Measurements from ENCODE around the gene TMEM11. TPM values are rescaled to one million over a fixed set of nuclear protein-coding genes. Genes with fewer than 3 reads are reported as not detected.

The TMEM11 gene
- total and polyA plus RNA-seq, 4 donors: 9.3 to 20.8 (median 11.6) TPM

- no peak overlapping the region for H3K4me3 ChIP-seq (ENCODE audit: low read depth in 1 of 3, low read length in 3 of 3)
- H3K27me3 ChIP-seq (ENCODE audit: control insufficient read depth in 4 of 4, insufficient read depth in 4 of 4, low read length in 3 of 4): no peaks in the 10 kb centered on the region
- H3K9me3 ChIP-seq (ENCODE audit: control insufficient read depth in 4 of 4, low read length in 3 of 4): no peaks in the 10 kb centered on the region
- peaks cover 0 to 5% (median 2%) of the 10 kb centered on the region in 4 donors for H3K4me1 ChIP-seq (ENCODE audit: control insufficient read depth in 4 of 4, insufficient read depth in 4 of 4, low read length in 3 of 4)
- no peak for DNase-seq (ENCODE audit: low spot score)
- 86% methylated on average over 11 of the region's 11 CpGs for WGBS
- no peak overlapping the region for H3K27ac ChIP-seq (ENCODE audit: low read depth in 1 of 2, low read length in 2 of 2)
- H3K9ac ChIP-seq (ENCODE audit: low read depth in 1 of 2, low read length in 2 of 2): no peak overlapping the region
- peaks cover 0 to 5% (median 0%) of the 10 kb centered on the region in 4 donors for H3K36me3 ChIP-seq (ENCODE audit: control insufficient read depth in 4 of 4, insufficient read depth in 3 of 4, low read depth in 1 of 4, low read length in 3 of 4)
- TF ChIP-seq GABPA (IDR thresholded peaks at IDR 0.05 in 1 of 2, conservative IDR thresholded peaks at IDR 0.05 in 1 of 2) (no peak), ZBTB33 (IDR thresholded peaks at IDR 0.05) (no peak), HNF4A (conservative IDR thresholded peaks at IDR 0.05) (no peak), FOXA1 (IDR thresholded peaks at IDR 0.05) (no peak), FOXA2 (IDR thresholded peaks at IDR 0.05) (no peak), SP1 (IDR thresholded peaks at IDR 0.05) (no peak), NR2F2 (IDR thresholded peaks at IDR 0.05) (no peak), EGR1 (IDR thresholded peaks at IDR 0.05; ENCODE audit: low read depth in 2 of 2) (no peak), JUND (IDR thresholded peaks at IDR 0.05) (no peak), YY1 (IDR thresholded peaks at IDR 0.05) (no peak), HNF4G (IDR thresholded peaks at IDR 0.05) (no peak), RXRA (IDR thresholded peaks at IDR 0.05) (no peak), RAD21 (IDR thresholded peaks at IDR 0.05) (no peak), TAF1 (conservative IDR thresholded peaks at IDR 0.05) (no peak)
- TF ChIP-seq, protein P1, sequence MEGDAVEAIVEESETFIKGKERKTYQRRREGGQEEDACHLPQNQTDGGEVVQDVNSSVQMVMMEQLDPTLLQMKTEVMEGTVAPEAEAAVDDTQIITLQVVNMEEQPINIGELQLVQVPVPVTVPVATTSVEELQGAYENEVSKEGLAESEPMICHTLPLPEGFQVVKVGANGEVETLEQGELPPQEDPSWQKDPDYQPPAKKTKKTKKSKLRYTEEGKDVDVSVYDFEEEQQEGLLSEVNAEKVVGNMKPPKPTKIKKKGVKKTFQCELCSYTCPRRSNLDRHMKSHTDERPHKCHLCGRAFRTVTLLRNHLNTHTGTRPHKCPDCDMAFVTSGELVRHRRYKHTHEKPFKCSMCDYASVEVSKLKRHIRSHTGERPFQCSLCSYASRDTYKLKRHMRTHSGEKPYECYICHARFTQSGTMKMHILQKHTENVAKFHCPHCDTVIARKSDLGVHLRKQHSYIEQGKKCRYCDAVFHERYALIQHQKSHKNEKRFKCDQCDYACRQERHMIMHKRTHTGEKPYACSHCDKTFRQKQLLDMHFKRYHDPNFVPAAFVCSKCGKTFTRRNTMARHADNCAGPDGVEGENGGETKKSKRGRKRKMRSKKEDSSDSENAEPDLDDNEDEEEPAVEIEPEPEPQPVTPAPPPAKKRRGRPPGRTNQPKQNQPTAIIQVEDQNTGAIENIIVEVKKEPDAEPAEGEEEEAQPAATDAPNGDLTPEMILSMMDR (IDR thresholded peaks at IDR 0.05; ENCODE audit: low read depth, low read length, missing input control): no peak
- TF ChIP-seq, protein P2, sequence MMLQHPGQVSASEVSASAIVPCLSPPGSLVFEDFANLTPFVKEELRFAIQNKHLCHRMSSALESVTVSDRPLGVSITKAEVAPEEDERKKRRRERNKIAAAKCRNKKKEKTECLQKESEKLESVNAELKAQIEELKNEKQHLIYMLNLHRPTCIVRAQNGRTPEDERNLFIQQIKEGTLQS (IDR thresholded peaks at IDR 0.05): no peak
- TF ChIP-seq, protein P3, sequence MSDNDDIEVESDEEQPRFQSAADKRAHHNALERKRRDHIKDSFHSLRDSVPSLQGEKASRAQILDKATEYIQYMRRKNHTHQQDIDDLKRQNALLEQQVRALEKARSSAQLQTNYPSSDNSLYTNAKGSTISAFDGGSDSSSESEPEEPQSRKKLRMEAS (IDR thresholded peaks at IDR 0.05): no peak
- TF ChIP-seq, protein P4, sequence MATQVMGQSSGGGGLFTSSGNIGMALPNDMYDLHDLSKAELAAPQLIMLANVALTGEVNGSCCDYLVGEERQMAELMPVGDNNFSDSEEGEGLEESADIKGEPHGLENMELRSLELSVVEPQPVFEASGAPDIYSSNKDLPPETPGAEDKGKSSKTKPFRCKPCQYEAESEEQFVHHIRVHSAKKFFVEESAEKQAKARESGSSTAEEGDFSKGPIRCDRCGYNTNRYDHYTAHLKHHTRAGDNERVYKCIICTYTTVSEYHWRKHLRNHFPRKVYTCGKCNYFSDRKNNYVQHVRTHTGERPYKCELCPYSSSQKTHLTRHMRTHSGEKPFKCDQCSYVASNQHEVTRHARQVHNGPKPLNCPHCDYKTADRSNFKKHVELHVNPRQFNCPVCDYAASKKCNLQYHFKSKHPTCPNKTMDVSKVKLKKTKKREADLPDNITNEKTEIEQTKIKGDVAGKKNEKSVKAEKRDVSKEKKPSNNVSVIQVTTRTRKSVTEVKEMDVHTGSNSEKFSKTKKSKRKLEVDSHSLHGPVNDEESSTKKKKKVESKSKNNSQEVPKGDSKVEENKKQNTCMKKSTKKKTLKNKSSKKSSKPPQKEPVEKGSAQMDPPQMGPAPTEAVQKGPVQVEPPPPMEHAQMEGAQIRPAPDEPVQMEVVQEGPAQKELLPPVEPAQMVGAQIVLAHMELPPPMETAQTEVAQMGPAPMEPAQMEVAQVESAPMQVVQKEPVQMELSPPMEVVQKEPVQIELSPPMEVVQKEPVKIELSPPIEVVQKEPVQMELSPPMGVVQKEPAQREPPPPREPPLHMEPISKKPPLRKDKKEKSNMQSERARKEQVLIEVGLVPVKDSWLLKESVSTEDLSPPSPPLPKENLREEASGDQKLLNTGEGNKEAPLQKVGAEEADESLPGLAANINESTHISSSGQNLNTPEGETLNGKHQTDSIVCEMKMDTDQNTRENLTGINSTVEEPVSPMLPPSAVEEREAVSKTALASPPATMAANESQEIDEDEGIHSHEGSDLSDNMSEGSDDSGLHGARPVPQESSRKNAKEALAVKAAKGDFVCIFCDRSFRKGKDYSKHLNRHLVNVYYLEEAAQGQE (IDR thresholded peaks at IDR 0.05): no peak
Measured at GRCh38 chr17:21242026-21242697, 28.2 kb upstream of the TMEM11 start.

Measured in liver (tissue), 9 donors.